Colonic mucosa (tissue), 4 donors: Measurements from ENCODE around the gene HOXB8. TPM values are rescaled to one million over a fixed set of nuclear protein-coding genes. Genes with fewer than 3 reads are reported as not detected.

Experiments
- DNase-seq: peaks from one replicate; pipeline ENCODE4 v3.0.0-alpha.2; 2020
- H3K27ac ChIP-seq: fragments of 200-600 bp; one replicate; pipeline ENCODE4 v1.8.0; 2021
- H3K27me3 ChIP-seq: fragments of 200-600 bp; one replicate; pipeline ENCODE4 v1.8.0; 2021
- H3K36me3 ChIP-seq: fragments of 200-600 bp; one replicate; pipeline ENCODE4 v1.8.0; 2021
- H3K4me1 ChIP-seq: fragments of 200-600 bp; one replicate; pipeline ENCODE4 v1.8.0; 2021; ENCODE audit warnings: mild to moderate bottlenecking
- H3K4me3 ChIP-seq: fragments of 200-600 bp; one replicate; pipeline ENCODE4 v1.8.0; 2021
- H3K9ac ChIP-seq, 2 donors: one replicate each; pipeline ENCODE4 v1.7.0; 2013; ENCODE audit warnings: control low read depth in 2 of 2, low read depth in 2 of 2, low read length in 2 of 2
- H3K9me3 ChIP-seq: fragments of 200-600 bp; one replicate; pipeline ENCODE4 v1.8.0; 2021
- intact Hi-C: fragments of 100-400 bp; cut with DNase I; formaldehyde crosslinking; loops from one replicate; pipeline ENCODE4 v1.14.1; 2022
- total RNA-seq, 2 donors: library from RNA; stranded (reverse); fragmentation: NEBNext Ultra II Directional in 1 of 2; extraction: Animal tissue kit (Norgen Biotek cat#: 25700) in 1 of 2; gene quantifications; one replicate each; pipeline ENCODE4 v1.2.1, GENCODE V29; 2021
- TF ChIP-seq, protein P1 (sequence below): fragments of 200-600 bp; IDR thresholded peaks from one replicate; pipeline ENCODE4 v1.8.0; 2022; ENCODE audit warnings: antibody characterized with exemption, mild to moderate bottlenecking
- donor health status: healthy.
- donor health status: DM: no; HTN: no; CAD: no.
- donor health status: DM: no; HTN: no; CAD: no.

HOXB8 gene
- total RNA-seq, 2 donors from 2014 or later: 4.2 to 7.4 TPM

DNA sequence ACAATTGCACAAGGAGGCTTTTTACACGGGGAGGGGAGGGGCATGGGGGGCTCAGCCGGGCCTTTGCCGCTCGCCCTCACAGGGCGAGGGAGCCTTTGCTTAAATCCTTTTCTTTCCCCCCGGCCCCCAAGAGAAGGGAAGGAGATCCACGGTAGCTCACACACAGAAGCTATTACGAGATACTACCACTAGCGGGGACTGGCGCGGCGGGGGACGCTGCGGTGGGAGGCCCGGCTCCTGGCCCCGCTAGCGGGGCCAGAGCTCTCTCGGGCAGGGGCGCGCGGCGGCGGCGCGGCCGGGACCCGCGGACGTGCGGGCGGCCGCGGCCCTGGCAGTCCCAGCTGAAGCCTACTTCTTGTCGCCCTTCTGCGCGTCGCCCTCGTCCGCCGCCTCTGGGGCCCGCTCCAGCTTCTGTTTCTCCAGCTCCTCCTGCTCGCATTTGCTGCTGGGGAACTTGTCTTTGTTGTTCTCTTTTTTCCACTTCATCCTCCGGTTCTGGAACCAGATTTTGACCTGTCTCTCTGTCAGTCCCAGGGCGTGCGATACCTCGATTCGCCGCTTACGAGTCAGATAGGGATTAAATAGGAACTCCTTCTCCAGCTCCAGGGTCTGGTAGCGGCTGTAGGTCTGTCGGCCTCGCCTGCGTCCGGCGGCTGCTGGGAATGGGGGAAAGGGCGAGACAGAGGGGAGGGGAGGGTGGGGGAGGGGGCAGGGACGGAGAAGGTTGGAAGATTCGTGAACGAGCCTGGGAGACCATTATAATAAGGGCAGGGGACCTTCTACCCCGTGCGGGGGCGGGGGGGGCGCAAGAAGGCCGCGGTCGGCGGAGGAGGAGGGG, 2.0 kb downstream of the HOXB8 start:
- intact Hi-C loops: no loop called here
- TF ChIP-seq, protein P1, sequence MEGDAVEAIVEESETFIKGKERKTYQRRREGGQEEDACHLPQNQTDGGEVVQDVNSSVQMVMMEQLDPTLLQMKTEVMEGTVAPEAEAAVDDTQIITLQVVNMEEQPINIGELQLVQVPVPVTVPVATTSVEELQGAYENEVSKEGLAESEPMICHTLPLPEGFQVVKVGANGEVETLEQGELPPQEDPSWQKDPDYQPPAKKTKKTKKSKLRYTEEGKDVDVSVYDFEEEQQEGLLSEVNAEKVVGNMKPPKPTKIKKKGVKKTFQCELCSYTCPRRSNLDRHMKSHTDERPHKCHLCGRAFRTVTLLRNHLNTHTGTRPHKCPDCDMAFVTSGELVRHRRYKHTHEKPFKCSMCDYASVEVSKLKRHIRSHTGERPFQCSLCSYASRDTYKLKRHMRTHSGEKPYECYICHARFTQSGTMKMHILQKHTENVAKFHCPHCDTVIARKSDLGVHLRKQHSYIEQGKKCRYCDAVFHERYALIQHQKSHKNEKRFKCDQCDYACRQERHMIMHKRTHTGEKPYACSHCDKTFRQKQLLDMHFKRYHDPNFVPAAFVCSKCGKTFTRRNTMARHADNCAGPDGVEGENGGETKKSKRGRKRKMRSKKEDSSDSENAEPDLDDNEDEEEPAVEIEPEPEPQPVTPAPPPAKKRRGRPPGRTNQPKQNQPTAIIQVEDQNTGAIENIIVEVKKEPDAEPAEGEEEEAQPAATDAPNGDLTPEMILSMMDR: no peak
- no peak for DNase-seq
- H3K27me3 ChIP-seq: peaks cover 29% of the 10 kb centered on the region
- H3K9ac ChIP-seq: peak overlapping the region; percentile 80 to 89
- peak overlapping the region; percentile 80 for H3K27ac ChIP-seq
- H3K4me3 ChIP-seq: peak overlapping the region; percentile 57
- H3K9me3 ChIP-seq: no peaks in the 10 kb centered on the region
- peaks cover 11% of the 10 kb centered on the region for H3K4me1 ChIP-seq
- H3K36me3 ChIP-seq: no peaks in the 10 kb centered on the region

DNA sequence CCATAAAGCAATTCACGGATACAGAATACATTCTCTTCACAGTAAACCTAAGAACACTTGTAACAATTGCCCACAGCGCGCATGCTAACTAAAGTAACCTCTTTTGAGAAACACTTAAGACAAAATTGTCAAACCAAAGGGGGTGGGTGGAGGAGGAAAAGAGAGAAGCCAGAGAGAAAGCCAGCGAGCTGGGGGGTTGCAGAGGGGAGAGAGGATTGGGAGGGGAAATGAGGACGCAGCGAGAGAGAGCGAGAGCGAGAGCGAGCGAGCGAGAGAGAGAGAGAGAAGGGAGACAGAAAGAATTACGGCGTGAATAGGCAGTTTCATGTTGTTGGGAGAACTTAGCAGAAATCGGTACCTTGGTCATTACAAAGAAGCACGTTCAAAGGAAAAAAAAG, 2.6 kb downstream of the HOXB8 start:
- Histone ChIP-seq H3K9ac (peak overlapping the region; percentile 80 to 89), H3K27ac (peak overlapping the region; percentile 80), H3K4me3 (peak overlapping the region; percentile 57), H3K27me3 (peaks cover 23% of the 10 kb centered on the region), H3K36me3 (no peaks in the 10 kb centered on the region), H3K9me3 (no peaks in the 10 kb centered on the region), H3K4me1 (peaks cover 5% of the 10 kb centered on the region)
- TF ChIP-seq, protein P1: no peak
- intact Hi-C loops: no loop called here
- no peak for DNase-seq

DNA sequence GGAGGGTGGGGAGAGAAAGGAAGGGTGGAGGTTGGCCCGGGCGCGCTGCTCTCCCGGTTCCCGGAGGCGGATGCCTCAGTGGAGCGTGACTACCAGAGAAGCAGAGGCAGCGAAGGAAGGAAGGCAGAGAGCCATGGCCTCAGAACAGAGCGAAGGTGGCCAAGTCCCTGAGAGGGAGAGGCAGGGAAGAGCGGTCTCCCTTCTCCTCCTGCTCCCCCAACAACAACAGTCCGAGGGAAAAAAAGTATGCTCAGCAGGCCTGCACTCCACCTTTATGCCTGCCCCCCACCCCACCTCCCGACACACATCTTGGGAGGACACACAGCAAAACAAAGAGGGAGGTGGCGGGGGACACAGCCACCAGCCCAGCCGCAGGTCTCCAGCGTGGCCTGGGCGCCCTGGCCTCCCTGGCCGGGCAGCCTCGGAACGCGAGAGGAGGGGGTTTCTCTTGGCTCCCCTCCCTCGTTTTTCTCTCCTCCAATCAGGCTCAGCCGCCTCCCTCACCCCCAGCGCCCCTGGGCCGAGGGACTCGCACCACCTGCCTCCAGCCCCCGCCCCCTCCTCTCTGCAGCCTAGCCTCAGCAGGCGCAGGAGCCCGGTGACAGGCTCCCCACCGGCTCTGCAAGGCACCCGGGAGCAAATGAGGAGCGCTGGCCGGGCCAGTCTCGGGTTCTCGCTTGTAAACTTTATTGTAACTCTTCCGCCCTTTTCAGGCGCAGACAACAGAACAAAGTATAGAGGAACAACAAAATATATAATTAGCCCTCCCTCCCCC, 3.2 kb downstream of the HOXB8 start:
- H3K9me3 ChIP-seq: no peaks in the 10 kb centered on the region
- H3K9ac ChIP-seq: peak overlapping the region; percentile 80 to 89
- intact Hi-C loops: no loop called here
- DNase-seq: no peak
- TF ChIP-seq, protein P1: no peak
- H3K36me3 ChIP-seq: no peaks in the 10 kb centered on the region
- peak overlapping the region; percentile 57 for H3K4me3 ChIP-seq
- peaks cover 21% of the 10 kb centered on the region for H3K27me3 ChIP-seq
- peaks cover 2% of the 10 kb centered on the region for H3K4me1 ChIP-seq
- peak overlapping the region; percentile 80 for H3K27ac ChIP-seq

DNA sequence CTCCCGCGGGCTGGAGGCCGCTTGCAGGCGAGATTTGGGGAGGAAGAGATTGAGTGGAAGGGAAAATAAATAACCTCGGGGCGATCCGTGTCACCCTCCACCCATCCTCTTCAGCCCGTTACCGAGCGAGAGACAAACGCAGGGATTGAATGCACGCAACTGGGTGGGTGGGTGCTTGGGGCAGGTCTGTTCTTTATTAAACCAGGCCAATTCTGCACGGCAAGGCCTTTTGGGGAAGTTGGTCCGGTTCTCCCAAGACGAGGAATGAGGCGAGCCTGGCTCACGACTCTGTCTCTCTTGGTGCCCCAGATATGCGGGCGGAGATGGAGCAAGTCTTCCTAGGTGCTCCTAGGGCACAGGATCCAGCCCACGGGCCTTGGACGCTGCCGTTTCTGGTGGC, 3.9 kb downstream of the HOXB8 start:
- TF ChIP-seq, protein P1: no peak
- peaks cover 2% of the 10 kb centered on the region for H3K4me1 ChIP-seq
- H3K27me3 ChIP-seq: peaks cover 15% of the 10 kb centered on the region
- no peak for DNase-seq
- H3K4me3 ChIP-seq: peak overlapping the region; percentile 57
- H3K9ac ChIP-seq: peak overlapping the region; percentile 75 to 89
- peak overlapping the region; percentile 80 for H3K27ac ChIP-seq
- intact Hi-C loops: no loop called here
- no peaks in the 10 kb centered on the region for H3K9me3 ChIP-seq
- no peaks in the 10 kb centered on the region for H3K36me3 ChIP-seq

DNA sequence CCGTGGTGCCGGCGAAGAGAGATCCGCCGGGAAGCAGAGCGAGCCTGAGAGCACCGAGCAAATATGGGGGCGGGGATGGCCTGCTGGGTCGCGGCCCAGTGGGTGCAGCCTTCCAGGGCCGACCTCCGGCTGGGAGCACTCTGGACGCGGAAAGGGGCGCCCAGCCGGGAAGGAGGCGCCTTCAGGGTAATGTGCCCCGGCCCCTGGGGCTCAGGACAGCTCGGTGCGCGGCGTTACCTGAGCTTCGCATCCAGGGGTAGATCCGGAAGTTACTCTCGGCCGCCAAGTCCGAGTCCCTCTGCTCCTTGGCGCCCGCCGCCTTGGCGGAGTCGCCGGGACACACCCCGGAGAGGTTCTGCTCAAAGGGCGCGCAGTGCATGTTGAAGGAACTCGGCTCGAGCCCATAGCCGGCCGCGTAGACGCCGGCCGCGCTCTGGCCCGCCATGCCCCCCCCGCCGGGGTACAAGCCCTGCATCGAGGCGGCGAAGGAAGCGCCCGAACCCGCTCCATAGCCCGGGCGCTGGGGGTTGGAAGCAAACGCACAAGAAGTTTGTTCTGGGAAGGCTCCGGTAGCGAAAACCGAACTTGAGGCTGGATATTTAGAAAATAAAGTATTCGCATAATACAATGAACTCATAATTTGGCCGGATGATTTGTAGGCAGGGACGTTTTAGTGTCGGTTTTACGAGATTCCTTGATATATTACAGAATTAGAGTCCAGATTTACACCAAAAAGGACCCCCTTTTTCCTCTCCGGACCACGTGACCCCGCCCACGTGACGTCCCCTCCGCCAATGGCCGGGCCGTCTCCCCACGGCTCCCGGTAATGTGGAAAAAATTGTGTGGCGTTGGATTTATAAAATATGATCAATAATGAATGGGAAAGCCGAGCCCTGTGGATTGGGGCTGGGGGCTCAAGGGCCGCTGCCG, 4.5 kb downstream of the HOXB8 start, which contains the start of gene HOXB7:
Gene HOXB7, minus strand, starts transcription at position 736 of the 930 bp plus-strand sequence. Its CDS starts 99 bp downstream, at position 637.
- DNase-seq: peak; percentile 91
- H3K36me3 ChIP-seq: no peaks in the 10 kb centered on the region
- intact Hi-C loops: no loop called here
- peaks cover 2% of the 10 kb centered on the region for H3K4me1 ChIP-seq
- peak within 1 kb of the TSS; percentile 80 for H3K27ac ChIP-seq
- peak within 1 kb of the TSS; percentile 57 for H3K4me3 ChIP-seq
- H3K27me3 ChIP-seq: peaks cover 8% of the 10 kb centered on the region
- no peaks in the 10 kb centered on the region for H3K9me3 ChIP-seq
- peak within 1 kb of the TSS; percentile 80 to 89 for H3K9ac ChIP-seq
- TF ChIP-seq, protein P1: no peak
